Measurements from ENCODE around the gene ATP8B3. TPM values are rescaled to one million over a fixed set of nuclear protein-coding genes. Genes with fewer than 3 reads are reported as not detected.

Gene ATP8B3
- polyA plus RNA-seq, 1 donor (not counting 4 experiments of a cell fraction or from before 2014, with no cell fraction given), result 0.98 TPM

DNA sequence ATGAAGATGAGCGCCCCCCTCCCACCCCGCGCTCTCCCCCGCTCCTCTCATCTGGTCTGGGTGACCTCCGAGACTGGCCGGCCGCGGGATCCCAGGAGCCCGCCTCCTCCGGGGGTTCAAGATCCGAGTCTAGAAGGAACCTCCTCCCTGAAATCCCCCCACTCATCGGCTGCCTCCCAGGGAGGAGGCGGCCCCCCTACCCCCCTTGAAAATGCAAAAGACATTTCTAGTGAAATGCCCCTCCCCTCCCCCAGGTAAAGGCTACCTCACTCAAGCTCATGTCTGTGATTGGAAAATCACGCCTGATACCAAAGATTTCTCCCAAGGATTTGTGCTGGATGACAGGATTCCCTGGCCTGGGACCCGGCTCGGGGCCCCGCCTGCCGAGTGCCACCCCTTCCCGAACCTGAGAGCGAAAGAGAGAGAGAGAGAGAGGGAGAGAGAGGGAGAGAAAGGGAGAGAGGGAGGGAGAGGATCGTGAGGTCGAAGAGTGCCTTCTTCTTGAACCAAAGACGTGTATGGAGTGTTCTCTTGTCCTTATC, 35.4 kb downstream of the ATP8B3 start:
- no peak overlapping the region for H2AFZ ChIP-seq (ENCODE audit: control insufficient read depth, low read length)
- no peak overlapping the region for H3K9ac ChIP-seq (ENCODE audit: control insufficient read depth, extremely low read depth, insufficient read depth, low read length)
- peaks cover 26% of the 10 kb centered on the region for H3K27me3 ChIP-seq (ENCODE audit: control insufficient read depth, extremely low read depth, insufficient read depth, low read length)
- FAIRE-seq (no peak), DNase-seq (ENCODE audit: low read depth, low spot score) (no peak)
- no peaks in the 10 kb centered on the region for H4K20me1 ChIP-seq (ENCODE audit: control insufficient read depth, extremely low read depth, insufficient read depth, low read length)
- no peak overlapping the region for H3K27ac ChIP-seq (ENCODE audit: control insufficient read depth, insufficient read depth, low read length)
- no peaks in the 10 kb centered on the region for H3K36me3 ChIP-seq (ENCODE audit: control insufficient read depth in 2 of 2, extremely low read depth in 1 of 2, insufficient read depth in 2 of 2, low read length in 2 of 2)
- H3K9me3 ChIP-seq (ENCODE audit: control insufficient read depth, low read depth, low read length), result no peaks in the 10 kb centered on the region
- no peak for TF ChIP-seq EZH2 (IDR thresholded peaks at IDR 0.05; ENCODE audit: low read length)
- TF ChIP-seq, protein P1, sequence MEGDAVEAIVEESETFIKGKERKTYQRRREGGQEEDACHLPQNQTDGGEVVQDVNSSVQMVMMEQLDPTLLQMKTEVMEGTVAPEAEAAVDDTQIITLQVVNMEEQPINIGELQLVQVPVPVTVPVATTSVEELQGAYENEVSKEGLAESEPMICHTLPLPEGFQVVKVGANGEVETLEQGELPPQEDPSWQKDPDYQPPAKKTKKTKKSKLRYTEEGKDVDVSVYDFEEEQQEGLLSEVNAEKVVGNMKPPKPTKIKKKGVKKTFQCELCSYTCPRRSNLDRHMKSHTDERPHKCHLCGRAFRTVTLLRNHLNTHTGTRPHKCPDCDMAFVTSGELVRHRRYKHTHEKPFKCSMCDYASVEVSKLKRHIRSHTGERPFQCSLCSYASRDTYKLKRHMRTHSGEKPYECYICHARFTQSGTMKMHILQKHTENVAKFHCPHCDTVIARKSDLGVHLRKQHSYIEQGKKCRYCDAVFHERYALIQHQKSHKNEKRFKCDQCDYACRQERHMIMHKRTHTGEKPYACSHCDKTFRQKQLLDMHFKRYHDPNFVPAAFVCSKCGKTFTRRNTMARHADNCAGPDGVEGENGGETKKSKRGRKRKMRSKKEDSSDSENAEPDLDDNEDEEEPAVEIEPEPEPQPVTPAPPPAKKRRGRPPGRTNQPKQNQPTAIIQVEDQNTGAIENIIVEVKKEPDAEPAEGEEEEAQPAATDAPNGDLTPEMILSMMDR (optimal IDR thresholded peaks at IDR 0.05 in 1 of 3, IDR thresholded peaks at IDR 0.05 in 1 of 3, conservative IDR thresholded peaks at IDR 0.05 in 1 of 3; ENCODE audit: extremely low read depth in 1 of 3, insufficient read depth in 2 of 3, low read length in 3 of 3), result no peak
- no peak overlapping the region for H3K4me2 ChIP-seq (ENCODE audit: control insufficient read depth, extremely low read depth, insufficient read depth, low read depth, low read length)
- dilution Hi-C loops (cut with MboI; ENCODE audit: extremely low pct_ligation_motif_present, low sequenced_read_pairs), result no loop called here
- H3K79me2 ChIP-seq (ENCODE audit: control insufficient read depth, insufficient read depth, low read length), result no peaks in the 10 kb centered on the region
- H3K9me1 ChIP-seq (ENCODE audit: control insufficient read depth, extremely low read depth, insufficient read depth, low read length), result no peaks in the 10 kb centered on the region
- peaks cover 28% of the 10 kb centered on the region for H3K4me1 ChIP-seq (ENCODE audit: control insufficient read depth, extremely low read depth, insufficient read depth, low read length)
- H3K4me3 ChIP-seq (ENCODE audit: control insufficient read depth in 2 of 3, extremely low read depth in 1 of 3, insufficient read depth in 2 of 3, low read depth in 1 of 3, low read length in 3 of 3), result no peak overlapping the region

- H4K20me1 ChIP-seq (ENCODE audit: control insufficient read depth, extremely low read depth, insufficient read depth, low read length), result no peaks in the 10 kb centered on the region
- dilution Hi-C loops (cut with MboI; ENCODE audit: extremely low pct_ligation_motif_present, low sequenced_read_pairs), result no loop called here
- DNase-seq (ENCODE audit: low read depth, low spot score), result no peak
These were observed 36.0 kb downstream of the ATP8B3 start for GRCh38 chr19:1775951-1776605.

More at GRCh38 chr19:1775951-1776605, 36.0 kb downstream of the ATP8B3 start:
- H3K79me2 ChIP-seq (ENCODE audit: control insufficient read depth, insufficient read depth, low read length), result no peaks in the 10 kb centered on the region
- TF ChIP-seq, protein P1 (optimal IDR thresholded peaks at IDR 0.05 in 1 of 3, IDR thresholded peaks at IDR 0.05 in 1 of 3, conservative IDR thresholded peaks at IDR 0.05 in 1 of 3; ENCODE audit: extremely low read depth in 1 of 3, insufficient read depth in 2 of 3, low read length in 3 of 3), result no peak
- TF ChIP-seq EZH2 (IDR thresholded peaks at IDR 0.05; ENCODE audit: low read length), result no peak
- FAIRE-seq, result no peak
- H3K9me3 ChIP-seq (ENCODE audit: control insufficient read depth, low read depth, low read length), result peaks cover 2% of the 10 kb centered on the region
- H2AFZ ChIP-seq (ENCODE audit: control insufficient read depth, low read length), result no peak overlapping the region
- H3K27me3 ChIP-seq (ENCODE audit: control insufficient read depth, extremely low read depth, insufficient read depth, low read length), result peaks cover 26% of the 10 kb centered on the region
- H3K9me1 ChIP-seq (ENCODE audit: control insufficient read depth, extremely low read depth, insufficient read depth, low read length), result no peaks in the 10 kb centered on the region
- H3K36me3 ChIP-seq (ENCODE audit: control insufficient read depth in 2 of 2, extremely low read depth in 1 of 2, insufficient read depth in 2 of 2, low read length in 2 of 2), result no peaks in the 10 kb centered on the region
- peak overlapping the region; percentile 27 for H3K4me2 ChIP-seq (ENCODE audit: control insufficient read depth, extremely low read depth, insufficient read depth, low read depth, low read length)
- no peak overlapping the region for H3K27ac ChIP-seq (ENCODE audit: control insufficient read depth, insufficient read depth, low read length)
- no peak overlapping the region for H3K9ac ChIP-seq (ENCODE audit: control insufficient read depth, extremely low read depth, insufficient read depth, low read length)
- no peak overlapping the region for H3K4me3 ChIP-seq (ENCODE audit: control insufficient read depth in 2 of 3, extremely low read depth in 1 of 3, insufficient read depth in 2 of 3, low read depth in 1 of 3, low read length in 3 of 3)
- H3K4me1 ChIP-seq (ENCODE audit: control insufficient read depth, extremely low read depth, insufficient read depth, low read length), result peaks cover 28% of the 10 kb centered on the region
